ENCODE measurements around the gene UNC50. TPM values are rescaled to one million over a fixed set of nuclear protein-coding genes. Genes with fewer than 3 reads are reported as not detected.

Gene UNC50
- total RNA-seq: 47.1 and 49.7 TPM in 2 replicates

DNA sequence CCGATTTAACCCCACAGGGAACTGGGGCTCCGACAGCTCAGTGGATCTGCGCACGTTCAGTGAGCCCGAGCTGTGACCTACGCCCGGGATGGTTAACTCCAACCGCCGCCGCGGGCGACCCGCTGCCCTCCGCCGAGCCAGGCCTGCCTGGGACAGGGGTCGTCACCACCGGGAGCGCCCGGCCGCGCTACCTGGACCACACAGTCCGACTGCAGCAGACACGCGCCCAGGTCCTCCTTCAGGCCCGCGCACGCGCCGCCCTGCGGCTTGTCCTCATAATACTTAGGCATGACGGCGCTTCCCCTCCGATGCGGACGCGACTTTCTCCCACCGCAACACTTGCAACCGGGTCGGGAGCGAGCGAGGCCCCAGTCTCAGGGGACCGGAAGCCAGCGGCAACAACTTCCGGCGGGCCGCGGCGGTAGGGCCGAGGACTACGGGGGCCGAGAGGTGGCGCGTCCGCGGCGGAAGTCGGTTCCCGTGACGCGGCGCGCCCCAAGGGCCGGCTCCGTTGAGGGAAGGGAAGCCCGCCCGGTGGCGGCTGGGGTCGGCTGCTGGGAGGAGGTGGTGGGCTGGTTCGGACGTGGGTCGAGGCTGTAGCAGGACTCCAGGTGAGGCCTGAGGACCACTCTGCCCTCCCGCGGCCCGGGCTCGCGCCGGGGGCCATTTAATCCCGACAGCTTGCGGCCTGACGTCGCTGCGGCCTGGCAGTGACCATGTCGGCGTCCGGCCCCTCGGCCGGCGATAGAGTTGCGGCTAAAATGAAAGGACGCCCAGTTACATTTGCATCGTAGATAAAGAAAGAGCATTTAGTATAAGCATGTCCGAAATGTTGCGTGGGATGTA, at the start of gene UNC50, which contains the start of gene COA5:
TSS of gene UNC50 (plus strand) at position 474 of the 846 bp plus-strand sequence. CDS start 1,171 bp downstream, outside the sequence.
TSS of gene COA5 (minus strand) at position 397 of the 846 bp plus-strand sequence. CDS start at position 290, 107 bp downstream.

Other genes starting within 250 kb of the UNC50 start
- 10.1 and 13.2 TPM in 2 replicates for gene INPP4A, start 163.7 kb upstream of the UNC50 start, total RNA-seq
- 16.6 and 17.2 TPM in 2 replicates for gene COA5, start 77 bp upstream of the UNC50 start, total RNA-seq
- 0.16 and 0.53 TPM in 2 replicates for gene MGAT4A, start 122.5 kb downstream of the UNC50 start, total RNA-seq